OCI-LY7 (cell line): ENCODE measurements around the gene ST6GAL1. TPM values are rescaled to one million over a fixed set of nuclear protein-coding genes. Genes with fewer than 3 reads are reported as not detected.

Experiments
- BruUV-seq: library from RNA; stranded (reverse); fragments of 400-500 nt; replicated peaks from 2 replicates; lab custom pipeline; 2021; lab: Mats Ljungman, UMichigan
- CTCF ChIA-PET: fragments of 300-600 bp; sonication (Branson Sonifier 250); formaldehyde crosslinking; loops from one replicate; lab custom pipeline; 2022; ENCODE audit warnings: antibody characterized with exemption; ENCODE audit not compliant: unreplicated experiment; lab: Charles Lee
- POLR2A ChIA-PET: fragments of 300-600 bp; sonication (Branson Sonifier 250); formaldehyde crosslinking; loops from one replicate; lab custom pipeline; 2022; ENCODE audit warnings: antibody characterized with exemption; lab: Charles Lee
- DNase-seq: peaks from one replicate; pipeline ENCODE4 v3.0.0-alpha.2; 2015; ENCODE audit warnings: low spot score
- H2AFZ ChIP-seq: fragments of 200-600 bp; sonication (generic), shearing (Covaris generic); 2 replicates; pipeline ENCODE4 v1.6.1; 2014; ENCODE audit warnings: mild to moderate bottlenecking, antibody characterized with exemption, low read length, moderate library complexity
- H3K27ac ChIP-seq: fragments of 200-600 bp; sonication (generic); 2 replicates; pipeline ENCODE4 v1.5.1; 2014; ENCODE audit warnings: mixed run types, low read depth, mild to moderate bottlenecking, moderate library complexity, low read length, inconsistent platforms; ENCODE audit not compliant: poor library complexity, severe bottlenecking
- H3K36me3 ChIP-seq: fragments of 200-600 bp; sonication (generic); 2 replicates; pipeline ENCODE4 v1.6.1; 2014; ENCODE audit warnings: mild to moderate bottlenecking, antibody characterized with exemption, low read length, moderate library complexity, mixed read lengths; ENCODE audit not compliant: insufficient read depth
- H3K4me1 ChIP-seq: fragments of 200-600 bp; sonication (generic); 2 replicates; pipeline ENCODE4 v1.5.1; 2014; ENCODE audit warnings: mild to moderate bottlenecking, low read length; ENCODE audit not compliant: insufficient read depth, poor library complexity, severe bottlenecking
- H3K4me2 ChIP-seq: fragments of 200-600 bp; sonication (generic); 2 replicates; pipeline ENCODE4 v1.6.1; 2014; ENCODE audit warnings: mild to moderate bottlenecking, low read length
- H3K4me3 ChIP-seq: fragments of 200-600 bp; sonication (generic); 2 replicates; pipeline ENCODE4 v1.5.1; 2014; ENCODE audit warnings: mild to moderate bottlenecking, low read depth, low read length; ENCODE audit not compliant: poor library complexity, severe bottlenecking
- H3K79me2 ChIP-seq: fragments of 200-600 bp; sonication (generic); 2 replicates; pipeline ENCODE4 v1.6.1; 2016; ENCODE audit warnings: low read depth, mild to moderate bottlenecking, low read length, moderate library complexity, mixed read lengths; ENCODE audit not compliant: insufficient read depth
- H3K9me2 ChIP-seq: fragments of 200-600 bp; sonication (generic); 2 replicates; pipeline ENCODE4 v1.6.1; 2016; ENCODE audit warnings: mild to moderate bottlenecking, low read length, mixed read lengths; ENCODE audit not compliant: insufficient read depth
- H3K9me3 ChIP-seq: fragments of 200-600 bp; sonication (generic); 2 replicates; pipeline ENCODE4 v1.6.1; 2014; ENCODE audit warnings: mild to moderate bottlenecking, mixed run types, low read length, mixed read lengths
- H4K20me1 ChIP-seq: fragments of 200-600 bp; sonication (generic); 2 replicates; pipeline ENCODE4 v1.6.1; 2014; ENCODE audit warnings: mild to moderate bottlenecking, antibody characterized with exemption, low read length, moderate library complexity, mixed read lengths; ENCODE audit not compliant: insufficient read depth
- CTCF ChIP-seq: fragments of 200-600 bp; sonication (generic); conservative IDR thresholded peaks from 2 replicates; pipeline ENCODE4 v1.5.1; 2014; ENCODE audit warnings: mild to moderate bottlenecking, antibody characterized with exemption, low read length, moderate library complexity, mixed read lengths
- EZH2phosphoT487 ChIP-seq: fragments of 200-600 bp; sonication (generic); IDR thresholded peaks from 2 replicates; pipeline ENCODE4 v1.6.1; 2018; ENCODE audit warnings: low read depth, borderline replicate concordance, mild to moderate bottlenecking, mixed run types, antibody characterized with exemption, low read length, moderate library complexity, mixed read lengths
- intact Hi-C: fragments of 100-400 bp; cut with micrococcal nuclease; formaldehyde crosslinking; loops from one replicate; pipeline ENCODE4 v1.10.0; 2022; ENCODE audit not compliant: unreplicated experiment
- total RNA-seq, 2 experiments: library from RNA; depleted of rRNA in 1 of 2; stranded (reverse); fragments of >200 nt in 1 of 2; shearing (Covaris generic) in 1 of 2; gene quantifications; 2 replicates each; pipeline ENCODE4 v1.2.3, GENCODE V29; 2014 to 2022

ST6GAL1 gene
- total RNA-seq, 2 experiments from 2014 or later = 192 to 375 TPM

DNA sequence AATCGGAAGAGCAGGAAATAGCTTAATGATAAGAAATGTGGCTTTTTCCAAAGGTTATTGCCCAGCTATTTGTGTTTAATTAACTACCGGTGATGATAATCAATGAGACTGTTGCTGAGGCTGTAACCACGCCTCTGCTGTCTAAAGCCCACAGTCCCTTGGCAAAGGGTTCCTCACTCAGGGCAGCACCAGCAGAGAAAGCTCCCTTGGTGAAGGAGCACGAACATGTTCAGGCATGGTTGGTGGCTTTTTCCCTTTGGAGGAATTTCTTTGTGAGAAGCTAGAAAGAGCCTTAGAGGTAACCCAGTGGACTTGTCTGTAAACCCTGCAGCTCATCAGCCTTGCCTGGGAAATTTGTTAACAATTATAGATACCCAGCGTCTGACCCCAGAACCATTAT, 7.5 kb upstream of the ST6GAL1 start:
- CTCF ChIA-PET = no interaction called here
- H3K79me2 ChIP-seq = no peaks in the 10 kb centered on the region
- no peak for TF ChIP-seq CTCF
- no peak for TF ChIP-seq EZH2phosphoT487
- no peaks in the 10 kb centered on the region for H3K36me3 ChIP-seq
- H4K20me1 ChIP-seq = no peaks in the 10 kb centered on the region
- no peak for DNase-seq
- no peak overlapping the region for H3K27ac ChIP-seq
- no peaks in the 10 kb centered on the region for H3K9me3 ChIP-seq
- H3K4me1 ChIP-seq = peaks cover 7% of the 10 kb centered on the region
- no peak overlapping the region for H3K4me2 ChIP-seq
- H3K4me3 ChIP-seq = no peak overlapping the region
- H3K9me2 ChIP-seq = no peaks in the 10 kb centered on the region
- intact Hi-C loops = no loop called here
- POLR2A ChIA-PET = interaction anchor here (0.6 kb wide), 1 partner anchor 969 kb away, joined by 8 read pairs; no protein-coding TSS in a partner anchor
- no peak overlapping the region for H2AFZ ChIP-seq
- no TSS peak for BruUV-seq

GRCh38 chr3:186923241-186923640, 7.1 kb upstream of the ST6GAL1 start:
- Histone ChIP-seq H3K36me3 (no peaks in the 10 kb centered on the region), H3K79me2 (no peaks in the 10 kb centered on the region), H3K9me2 (no peaks in the 10 kb centered on the region), H4K20me1 (no peaks in the 10 kb centered on the region), H3K4me3 (no peak overlapping the region), H2AFZ (no peak overlapping the region), H3K27ac (no peak overlapping the region), H3K4me2 (no peak overlapping the region), H3K4me1 (peaks cover 5% of the 10 kb centered on the region), H3K9me3 (no peaks in the 10 kb centered on the region)
- no TSS peak for BruUV-seq
- POLR2A ChIA-PET = interaction anchor here (0.6 to 1.5 kb wide), 3 partner anchors 14 to 969 kb away, joined by 3 to 8 read pairs (median 3); no protein-coding TSS in a partner anchor
- TF ChIP-seq EZH2phosphoT487 (no peak), CTCF (no peak)
- DNase-seq = no peak
- CTCF ChIA-PET = no interaction called here
- intact Hi-C loops = no loop called here

DNA sequence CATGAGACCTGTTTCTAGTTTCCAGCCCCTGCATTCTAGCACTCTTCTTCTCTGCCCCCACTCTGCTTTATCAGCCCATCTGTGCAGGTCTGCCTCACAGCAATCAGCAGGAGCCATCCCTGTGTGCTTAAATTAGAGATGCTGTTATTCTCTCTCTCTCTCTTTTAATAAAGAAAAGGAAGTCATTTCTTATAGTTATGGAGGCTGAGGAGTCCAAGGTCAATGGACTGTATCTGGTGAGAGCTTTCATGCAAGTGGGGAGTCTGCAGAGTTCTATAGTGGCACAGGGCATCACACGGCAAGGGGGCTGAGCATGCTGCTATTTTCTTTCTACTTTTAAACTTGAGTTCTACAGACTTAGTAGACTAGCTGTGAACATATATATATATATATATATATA, 4.5 kb upstream of the ST6GAL1 start:
- POLR2A ChIA-PET = no interaction called here
- H3K9me3 ChIP-seq = no peaks in the 10 kb centered on the region

More for the DNA sequence above, 4.5 kb upstream of the ST6GAL1 start:
- CTCF ChIA-PET = interaction anchor here (0.6 kb wide), 1 partner anchor 266 kb away, joined by 3 read pairs; no protein-coding TSS in a partner anchor
- no peak overlapping the region for H2AFZ ChIP-seq
- no peak overlapping the region for H3K27ac ChIP-seq
- H3K4me3 ChIP-seq = no peak overlapping the region
- intact Hi-C loops = no loop called here
- H3K79me2 ChIP-seq = peaks cover 3% of the 10 kb centered on the region; the same call in 1 of the 2 replicates
- H3K4me2 ChIP-seq = no peak overlapping the region
- H3K4me1 ChIP-seq = peaks cover 13% of the 10 kb centered on the region
- H3K36me3 ChIP-seq = no peaks in the 10 kb centered on the region
- H3K9me2 ChIP-seq = no peaks in the 10 kb centered on the region
- TF ChIP-seq CTCF (no peak), EZH2phosphoT487 (no peak)
- DNase-seq = no peak
- BruUV-seq = no TSS peak
- H4K20me1 ChIP-seq = no peaks in the 10 kb centered on the region
